IPS-NIHi7 (cell line): ENCODE measurements around the gene OVAAL.
A peak's percentile ranks its signal among the peaks of the same experiment; 100 is the strongest.

Experiments used
- DNase-seq: peaks from one replicate; pipeline ENCODE4 v3.0.0; 2012; ENCODE audit warnings: mixed read lengths; ENCODE audit errors: extremely low spot score

OVAAL gene

DNA sequence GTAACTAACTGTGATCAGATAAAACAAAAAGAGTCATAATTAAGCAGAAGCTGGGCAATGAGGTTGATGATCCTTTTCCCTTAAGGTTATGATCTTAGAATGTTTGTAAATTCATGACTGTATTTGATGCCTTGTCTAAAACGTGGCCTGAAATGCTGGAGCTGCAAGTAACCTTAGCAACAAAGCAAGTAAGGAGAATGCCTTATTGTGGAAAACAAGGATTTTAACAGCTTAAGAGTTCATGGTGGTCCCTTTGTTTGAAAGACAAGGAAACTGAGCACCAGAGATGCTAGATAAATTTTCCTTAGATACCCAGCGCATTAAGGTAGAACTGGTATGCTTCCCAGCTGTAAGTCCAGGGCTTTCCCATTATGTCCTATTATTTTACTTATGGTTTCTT is 47.4 kb downstream of the OVAAL start:
- DNase-seq, result no peak

DNA sequence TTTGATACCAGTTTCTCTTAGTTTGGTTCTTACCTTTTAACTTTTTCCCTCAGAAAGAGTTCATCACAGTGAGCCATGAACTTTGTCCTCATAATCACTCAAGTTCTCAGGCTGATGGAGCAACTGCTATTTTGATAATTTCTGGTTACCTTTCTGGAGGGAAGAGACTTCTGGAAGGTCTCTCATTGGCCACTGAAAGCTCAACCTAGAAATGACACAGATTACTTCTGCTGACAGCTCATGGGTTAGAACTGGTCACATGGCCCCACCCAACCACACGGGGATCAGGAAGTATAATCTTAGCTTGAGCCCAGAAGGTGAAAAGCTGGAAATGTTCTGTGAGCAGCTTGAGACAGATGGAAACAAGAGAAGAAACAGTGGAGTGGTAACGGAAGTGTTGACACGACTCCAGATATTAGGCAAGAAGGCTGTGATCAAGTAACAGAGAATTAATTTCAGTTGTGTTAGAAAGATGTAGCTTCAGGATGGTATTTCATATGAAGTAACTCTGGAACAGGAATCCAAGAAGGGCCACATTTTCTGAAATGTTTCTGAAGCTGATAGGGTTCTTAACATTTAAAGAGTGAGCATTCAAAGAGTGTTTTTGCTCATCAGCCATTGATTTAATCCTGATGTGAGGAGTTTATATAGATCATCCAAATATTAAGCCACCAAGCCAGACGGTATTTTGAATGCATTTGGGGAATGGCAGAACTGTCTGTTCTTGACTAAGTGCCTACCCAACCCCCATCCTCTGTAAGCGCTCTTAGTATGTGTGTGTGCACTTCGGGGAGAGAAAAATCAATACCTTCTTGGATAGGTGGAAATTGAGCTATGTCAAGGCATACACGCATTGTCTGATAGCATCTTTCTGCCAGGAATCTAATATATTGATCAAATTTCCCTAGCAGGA is 51.1 kb downstream of the OVAAL start:
- DNase-seq, result no peak

DNA sequence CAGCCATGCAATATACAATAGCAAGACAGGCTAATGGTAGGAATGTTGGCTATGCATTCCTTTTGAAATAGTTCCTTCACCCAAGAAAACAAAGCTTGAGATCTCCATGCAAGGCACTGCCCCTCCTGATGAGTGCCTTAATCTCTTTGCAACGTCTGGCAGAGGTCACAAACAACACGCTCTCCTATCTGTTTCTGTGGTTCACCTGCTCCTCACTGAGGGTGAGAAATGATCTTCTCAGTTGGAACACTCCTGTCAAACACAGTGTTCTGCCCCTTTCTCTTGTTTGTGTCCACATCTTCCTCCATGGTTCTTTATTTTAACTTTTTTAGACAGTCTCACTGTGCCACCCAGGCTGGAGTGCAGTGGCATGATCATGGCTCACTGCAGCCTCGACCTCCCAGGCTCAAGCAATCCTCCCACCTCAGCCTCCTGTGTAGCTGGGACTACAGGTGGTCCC is 51.8 kb downstream of the OVAAL start:
- peak; percentile 28 for DNase-seq

DNA sequence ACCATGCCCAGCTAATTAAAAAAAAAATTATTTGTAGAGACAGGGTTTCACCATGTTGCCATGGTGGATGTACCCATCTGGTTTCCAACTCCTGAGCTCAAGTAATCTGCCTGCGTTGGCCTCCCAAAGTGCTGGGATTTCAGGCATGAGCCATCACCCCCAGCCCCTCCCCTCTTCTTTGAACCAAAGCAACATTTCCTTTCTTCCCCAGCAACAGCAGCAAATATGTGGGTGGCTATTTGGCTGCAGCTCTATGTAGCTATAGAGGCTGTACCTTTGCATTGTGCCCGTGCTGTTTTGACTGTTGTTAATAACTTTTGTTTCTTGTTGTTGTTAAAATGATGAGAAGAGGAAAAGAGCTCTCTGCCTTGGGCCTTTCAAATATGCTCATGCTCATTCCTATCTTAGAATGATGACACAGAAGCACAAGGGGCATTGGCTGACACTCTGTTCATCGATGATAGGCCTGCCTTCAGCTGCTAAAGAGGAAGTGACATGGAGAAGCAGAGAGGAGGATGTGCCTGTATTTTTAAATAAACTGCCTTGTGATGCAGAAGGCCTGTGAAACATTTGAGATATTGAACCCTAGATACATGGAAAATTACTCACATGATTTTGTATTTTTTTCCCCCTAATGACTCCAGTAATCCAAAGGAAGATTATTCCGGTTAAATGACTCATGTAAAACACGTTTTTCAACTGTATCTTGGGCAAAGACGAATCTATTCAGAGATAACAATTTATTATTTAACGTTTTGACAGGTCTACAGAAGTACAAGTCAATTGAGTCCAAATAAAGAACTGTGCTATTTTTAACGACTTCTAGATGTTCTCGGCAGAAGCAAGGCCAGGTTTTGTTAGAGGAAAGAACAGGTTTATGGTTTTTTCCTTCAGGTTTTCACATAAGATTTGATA is 52.5 kb downstream of the OVAAL start:
- DNase-seq, result no peak

DNA sequence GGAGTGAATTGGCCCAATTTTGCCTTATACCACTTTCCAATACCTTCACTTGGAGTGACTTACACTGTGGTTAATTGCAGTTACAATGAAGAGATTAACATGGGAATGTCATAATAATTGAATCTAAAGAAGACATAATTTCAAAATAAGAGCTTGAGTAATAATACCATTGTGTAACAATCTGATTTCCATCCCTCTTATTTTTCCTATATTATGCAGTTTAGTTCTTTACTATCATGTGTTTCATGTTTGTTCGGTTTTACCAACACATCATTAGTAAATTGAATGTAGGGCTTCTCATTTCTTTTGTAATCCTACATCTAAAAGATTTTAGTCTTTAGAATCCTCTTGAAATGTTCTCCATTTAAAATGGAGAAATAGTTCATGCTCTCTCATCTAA is 53.9 kb downstream of the OVAAL start:
- no peak for DNase-seq

DNA sequence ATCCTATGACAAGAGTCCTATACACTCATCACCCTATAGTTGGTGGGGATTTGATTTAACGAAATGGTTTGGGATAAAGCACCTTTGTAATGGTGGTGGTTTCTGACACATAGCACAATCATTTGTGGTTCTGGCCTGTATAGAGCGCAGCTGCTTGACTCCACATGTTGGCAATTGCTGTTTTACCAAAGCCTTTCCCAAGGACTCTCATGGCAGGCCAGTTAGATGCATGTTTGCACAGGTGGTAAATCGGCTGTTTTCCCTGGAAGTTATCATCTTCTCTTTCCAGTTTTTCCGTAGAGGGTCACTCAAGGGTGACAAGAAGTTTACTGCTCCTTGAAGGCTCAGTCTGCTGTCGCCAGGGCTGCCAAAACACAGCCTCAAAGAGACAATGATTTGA is 56.0 kb downstream of the OVAAL start:
- DNase-seq, result no peak

DNA sequence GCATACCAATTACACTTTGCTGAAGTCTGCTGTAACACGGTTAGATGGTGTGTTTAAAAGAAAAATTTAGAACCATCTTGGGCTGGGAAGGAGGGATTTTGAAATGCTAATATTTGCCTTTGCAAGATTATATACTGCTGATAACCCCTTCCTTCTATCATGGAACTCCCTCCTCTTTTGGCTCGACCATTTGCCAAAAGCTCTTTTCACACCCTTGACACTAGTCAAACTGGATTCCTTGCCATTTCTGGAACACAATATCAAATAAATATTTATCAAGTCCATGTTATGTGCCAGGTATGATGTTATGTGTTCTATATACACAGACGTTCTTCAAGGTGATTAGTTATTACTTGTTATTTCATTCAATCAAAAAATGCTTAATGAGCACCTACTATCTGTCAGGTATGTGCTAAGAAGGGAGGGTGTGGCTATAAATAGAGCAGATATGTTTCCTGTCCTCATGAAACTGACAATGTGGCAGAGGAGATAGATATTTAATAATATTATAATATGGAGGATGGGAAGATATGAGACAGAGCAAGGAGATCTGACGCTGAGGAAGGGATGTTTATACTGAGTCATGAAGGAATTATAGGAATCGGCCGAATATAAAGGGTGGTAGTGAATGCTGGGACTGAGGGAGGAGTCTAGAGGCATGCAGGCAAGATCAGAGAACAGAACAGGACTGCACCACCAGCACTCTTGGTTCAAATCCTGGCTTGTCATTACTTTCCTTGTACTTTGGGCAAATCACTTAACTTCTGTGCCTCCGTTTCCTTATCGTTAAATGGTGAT is 56.9 kb downstream of the OVAAL start:
- DNase-seq, result no peak
